OCI-LY1 (cell line): ENCODE data around the gene USP5.
A peak's percentile ranks its signal among the peaks of the same experiment; 100 is the strongest.

Source experiments
- H2AFZ ChIP-seq: fragments of 200-600 bp; sonication (generic), shearing (Covaris generic); 2 replicates; pipeline ENCODE4 v1.6.0; 2014; ENCODE audit warnings: antibody characterized with exemption, mild to moderate bottlenecking, low read length
- H3F3A ChIP-seq: fragments of 200-600 bp; sonication (generic), shearing (Covaris generic); 2 replicates; pipeline ENCODE4 v1.6.0; 2014; ENCODE audit warnings: mild to moderate bottlenecking, antibody characterized with exemption, low read length, moderate library complexity; ENCODE audit not compliant: insufficient read depth
- H3K27ac ChIP-seq: fragments of 200-600 bp; sonication (generic); 2 replicates; pipeline ENCODE4 v1.5.1; 2014; ENCODE audit warnings: low read length, mixed run types, mild to moderate bottlenecking, low read depth; ENCODE audit not compliant: poor library complexity, severe bottlenecking
- H3K27me3 ChIP-seq: fragments of 200-600 bp; sonication (generic); 2 replicates; pipeline ENCODE4 v1.6.0; 2014; ENCODE audit warnings: antibody characterized with exemption, mild to moderate bottlenecking, low read length, moderate library complexity; ENCODE audit not compliant: insufficient read depth
- H3K36me3 ChIP-seq: fragments of 200-600 bp; sonication (generic); 2 replicates; pipeline ENCODE4 v1.6.1; 2014; ENCODE audit warnings: mild to moderate bottlenecking, antibody characterized with exemption, low read length, moderate library complexity, mixed read lengths; ENCODE audit not compliant: insufficient read depth
- H3K4me1 ChIP-seq: fragments of 200-600 bp; sonication (generic); 2 replicates; pipeline ENCODE4 v1.5.1; 2014; ENCODE audit warnings: mild to moderate bottlenecking, low read length, moderate library complexity; ENCODE audit not compliant: insufficient read depth, severe bottlenecking
- H3K4me2 ChIP-seq: fragments of 200-600 bp; sonication (generic), shearing (Covaris generic); 2 replicates; pipeline ENCODE4 v1.6.1; 2014; ENCODE audit warnings: low read length
- H3K4me3 ChIP-seq: fragments of 200-600 bp; sonication (generic); 2 replicates; pipeline ENCODE4 v1.5.1; 2014; ENCODE audit warnings: low read length, low read depth, mild to moderate bottlenecking, mixed read lengths; ENCODE audit not compliant: poor library complexity, severe bottlenecking
- H3K79me2 ChIP-seq: fragments of 200-600 bp; shearing (Covaris generic); 2 replicates; pipeline ENCODE4 v1.6.1; 2016; ENCODE audit warnings: mixed run types, low read length, mixed read lengths; ENCODE audit not compliant: insufficient read depth
- H3K9ac ChIP-seq: fragments of 200-600 bp; sonication (generic), shearing (Covaris generic); 2 replicates; pipeline ENCODE4 v1.6.1; 2014; ENCODE audit warnings: mild to moderate bottlenecking, low read length, mixed read lengths
- H3K9me2 ChIP-seq: fragments of 200-600 bp; sonication (generic), shearing (Covaris generic); 2 replicates; pipeline ENCODE4 v1.6.1; 2014; ENCODE audit warnings: low read depth, mild to moderate bottlenecking, low read length, mixed read lengths
- H3K9me3 ChIP-seq: fragments of 200-600 bp; shearing (Covaris generic); 2 replicates; pipeline ENCODE4 v1.6.1; 2014; ENCODE audit warnings: low read length, mixed read lengths
- H4K20me1 ChIP-seq: fragments of 200-600 bp; sonication (generic), shearing (Covaris generic); 2 replicates; pipeline ENCODE4 v1.6.0; 2016; ENCODE audit warnings: mild to moderate bottlenecking, low read length; ENCODE audit not compliant: insufficient read depth
- EZH2 ChIP-seq: fragments of 200-600 bp; sonication (generic), shearing (Covaris generic); IDR thresholded peaks from 2 replicates; pipeline ENCODE4 v1.8.0; 2017; ENCODE audit warnings: borderline replicate concordance, mixed run types, mild to moderate bottlenecking, antibody characterized with exemption, low read length, moderate library complexity, mixed read lengths
- TF ChIP-seq, protein P1 (sequence below): fragments of 200-600 bp; sonication (generic), shearing (Covaris generic); IDR thresholded peaks from 2 replicates; pipeline ENCODE4 v1.5.1; 2017; ENCODE audit warnings: mild to moderate bottlenecking, antibody characterized with exemption, low read length, moderate library complexity, mixed read lengths

The USP5 gene

DNA sequence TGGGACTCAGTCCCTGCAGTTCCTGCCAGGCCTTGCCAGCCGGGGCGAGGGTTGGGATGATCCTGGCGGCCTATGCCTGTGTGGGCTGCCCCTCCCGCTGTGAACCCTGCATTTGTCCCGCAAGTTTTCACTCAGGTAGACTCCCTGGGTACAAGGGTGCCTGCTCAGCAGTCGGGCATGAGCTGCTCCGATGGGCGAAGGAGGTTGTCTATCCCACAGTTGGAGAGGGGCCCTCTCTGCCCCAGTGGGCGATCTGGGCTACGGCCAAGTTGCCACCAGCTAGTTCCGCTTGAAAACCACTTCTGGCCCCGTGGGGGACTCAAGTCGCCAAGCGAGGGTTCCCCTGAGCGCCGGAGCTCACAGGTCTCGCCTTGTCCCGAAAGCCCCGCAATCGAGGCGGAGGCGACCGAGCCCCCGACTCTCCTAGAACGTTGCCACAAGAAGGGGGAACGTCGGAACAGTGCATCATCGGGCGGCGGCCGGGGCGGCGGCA, 15.0 kb downstream of the USP5 start:
- H4K20me1 ChIP-seq = peaks cover 3% of the 10 kb centered on the region; the same call in 1 of the 2 replicates
- peaks cover 12% of the 10 kb centered on the region for H3F3A ChIP-seq
- peak overlapping the region; percentile 91 for H3K4me3 ChIP-seq
- no peaks in the 10 kb centered on the region for H3K9me3 ChIP-seq
- peaks cover 82% of the 10 kb centered on the region for H3K36me3 ChIP-seq
- peaks cover 46% of the 10 kb centered on the region for H3K4me1 ChIP-seq
- H3K27me3 ChIP-seq = no peaks in the 10 kb centered on the region
- peaks cover 8% of the 10 kb centered on the region for H3K79me2 ChIP-seq
- H3K4me2 ChIP-seq = peak overlapping the region; percentile 99
- H3K9me2 ChIP-seq = no peaks in the 10 kb centered on the region
- TF ChIP-seq, protein P1, sequence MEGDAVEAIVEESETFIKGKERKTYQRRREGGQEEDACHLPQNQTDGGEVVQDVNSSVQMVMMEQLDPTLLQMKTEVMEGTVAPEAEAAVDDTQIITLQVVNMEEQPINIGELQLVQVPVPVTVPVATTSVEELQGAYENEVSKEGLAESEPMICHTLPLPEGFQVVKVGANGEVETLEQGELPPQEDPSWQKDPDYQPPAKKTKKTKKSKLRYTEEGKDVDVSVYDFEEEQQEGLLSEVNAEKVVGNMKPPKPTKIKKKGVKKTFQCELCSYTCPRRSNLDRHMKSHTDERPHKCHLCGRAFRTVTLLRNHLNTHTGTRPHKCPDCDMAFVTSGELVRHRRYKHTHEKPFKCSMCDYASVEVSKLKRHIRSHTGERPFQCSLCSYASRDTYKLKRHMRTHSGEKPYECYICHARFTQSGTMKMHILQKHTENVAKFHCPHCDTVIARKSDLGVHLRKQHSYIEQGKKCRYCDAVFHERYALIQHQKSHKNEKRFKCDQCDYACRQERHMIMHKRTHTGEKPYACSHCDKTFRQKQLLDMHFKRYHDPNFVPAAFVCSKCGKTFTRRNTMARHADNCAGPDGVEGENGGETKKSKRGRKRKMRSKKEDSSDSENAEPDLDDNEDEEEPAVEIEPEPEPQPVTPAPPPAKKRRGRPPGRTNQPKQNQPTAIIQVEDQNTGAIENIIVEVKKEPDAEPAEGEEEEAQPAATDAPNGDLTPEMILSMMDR = no peak
- TF ChIP-seq EZH2 = no peak
- H3K9ac ChIP-seq = peak overlapping the region; percentile 60; the same call in 1 of the 2 replicates
- H3K27ac ChIP-seq = peak overlapping the region; percentile 70
- H2AFZ ChIP-seq = no peak overlapping the region

DNA sequence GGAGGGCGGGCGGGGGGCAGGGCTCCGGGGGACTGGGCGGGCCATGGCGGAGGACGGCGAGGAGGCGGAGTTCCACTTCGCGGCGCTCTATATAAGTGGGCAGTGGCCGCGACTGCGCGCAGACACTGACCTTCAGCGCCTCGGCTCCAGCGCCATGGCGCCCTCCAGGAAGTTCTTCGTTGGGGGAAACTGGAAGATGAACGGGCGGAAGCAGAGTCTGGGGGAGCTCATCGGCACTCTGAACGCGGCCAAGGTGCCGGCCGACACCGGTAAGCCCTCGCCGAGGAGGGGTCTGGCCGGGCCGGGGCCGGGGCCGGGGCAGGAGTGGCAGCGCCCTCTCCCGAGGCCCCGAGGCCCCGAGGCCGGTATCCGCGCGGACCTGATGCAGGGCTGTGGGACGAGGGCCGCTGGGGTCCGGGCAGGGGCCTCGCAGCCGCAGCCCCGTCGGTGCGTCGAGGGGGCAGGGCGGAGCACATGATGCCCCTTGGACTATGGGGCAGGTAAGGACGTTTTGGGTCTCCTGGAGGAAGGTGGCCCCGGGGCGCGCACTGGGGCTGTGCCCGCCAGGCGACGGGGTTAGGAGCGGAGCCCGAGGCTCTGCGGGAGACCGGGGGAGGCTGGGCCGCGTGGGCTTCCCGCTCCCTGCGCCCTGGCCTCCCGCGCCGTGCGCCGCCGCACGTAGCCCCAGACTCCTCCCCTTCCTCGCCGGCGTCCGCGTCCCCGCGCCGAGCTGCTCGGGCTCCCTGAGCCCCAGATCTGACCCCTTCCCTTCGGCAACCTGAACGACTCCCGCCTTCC, 15.7 kb downstream of the USP5 start, which contains the start of gene TPI1:
Gene TPI1, plus strand, starts transcription at position 119 of the 798 bp plus-strand sequence. Its CDS starts 36 bp downstream, at position 155.
- Histone ChIP-seq H3K36me3 (peaks cover 79% of the 10 kb centered on the region), H3K9me3 (no peaks in the 10 kb centered on the region), H3K79me2 (peaks cover 8% of the 10 kb centered on the region), H3K4me3 (peak within 1 kb of the TSS; percentile 91), H2AFZ (no peak within 1 kb of the TSS), H3K4me2 (peak within 1 kb of the TSS; percentile 99), H3F3A (peaks cover 13% of the 10 kb centered on the region), H3K27ac (peak within 1 kb of the TSS; percentile 76), H3K27me3 (no peaks in the 10 kb centered on the region), H3K4me1 (peaks cover 52% of the 10 kb centered on the region), H3K9ac (peak within 1 kb of the TSS; percentile 99), H4K20me1 (peaks cover 3% of the 10 kb centered on the region; the same call in 1 of the 2 replicates), H3K9me2 (no peaks in the 10 kb centered on the region)
- TF ChIP-seq EZH2 = no peak
- TF ChIP-seq, protein P1 = no peak

DNA sequence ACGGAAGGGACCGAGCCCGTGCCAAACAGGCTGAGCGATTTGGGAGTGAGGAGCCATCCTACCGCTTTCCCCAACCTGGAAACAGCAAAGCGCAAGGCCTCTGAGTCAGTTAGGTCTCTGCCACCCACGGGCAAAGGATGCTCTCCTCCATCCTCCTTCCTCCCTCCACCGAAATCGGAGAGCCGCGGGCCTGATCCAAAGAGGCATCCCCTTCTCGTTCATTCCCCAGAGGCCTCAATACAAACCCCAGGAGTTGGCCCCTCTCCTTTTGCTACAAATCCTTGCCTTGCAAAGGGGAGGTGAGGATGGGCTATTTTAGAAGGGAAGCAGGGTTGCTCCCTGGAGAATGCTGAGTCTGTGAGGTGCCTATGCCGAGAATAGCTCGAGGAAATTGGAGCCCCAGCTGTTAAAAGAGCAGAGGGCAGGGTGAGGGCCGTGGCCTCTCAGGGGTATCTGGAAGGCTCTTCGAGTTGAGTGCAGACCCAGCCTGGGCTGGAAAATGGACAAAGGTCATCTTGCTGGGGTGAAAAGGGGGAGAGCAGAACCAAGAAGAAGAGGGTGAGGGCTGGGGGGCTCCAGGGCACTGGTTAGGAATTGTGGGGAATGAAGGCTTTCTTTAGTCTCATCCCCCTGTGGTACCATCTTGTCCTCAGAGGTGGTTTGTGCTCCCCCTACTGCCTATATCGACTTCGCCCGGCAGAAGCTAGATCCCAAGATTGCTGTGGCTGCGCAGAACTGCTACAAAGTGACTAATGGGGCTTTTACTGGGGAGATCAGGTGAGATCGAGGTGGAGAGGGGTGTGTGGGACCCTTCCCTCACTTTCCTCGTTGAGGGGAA, 16.5 kb downstream of the USP5 start:
- H2AFZ ChIP-seq = no peak overlapping the region
- peak overlapping the region; percentile 91 for H3K4me3 ChIP-seq
- peaks cover 3% of the 10 kb centered on the region; the same call in 1 of the 2 replicates for H4K20me1 ChIP-seq
- peak overlapping the region; percentile 99 for H3K4me2 ChIP-seq
- H3K27ac ChIP-seq = peak overlapping the region; percentile 76
- H3K79me2 ChIP-seq = peaks cover 8% of the 10 kb centered on the region
- peak overlapping the region; percentile 99 for H3K9ac ChIP-seq
- peaks cover 71% of the 10 kb centered on the region for H3K36me3 ChIP-seq
- H3K27me3 ChIP-seq = no peaks in the 10 kb centered on the region
- TF ChIP-seq, protein P1 = peak; percentile 48
- TF ChIP-seq EZH2 = no peak
- H3K4me1 ChIP-seq = peaks cover 56% of the 10 kb centered on the region
- H3K9me2 ChIP-seq = no peaks in the 10 kb centered on the region
- no peaks in the 10 kb centered on the region for H3K9me3 ChIP-seq
- H3F3A ChIP-seq = peaks cover 13% of the 10 kb centered on the region
